ENCODE measurements around the gene NBEA.

Gene NBEA

DNA sequence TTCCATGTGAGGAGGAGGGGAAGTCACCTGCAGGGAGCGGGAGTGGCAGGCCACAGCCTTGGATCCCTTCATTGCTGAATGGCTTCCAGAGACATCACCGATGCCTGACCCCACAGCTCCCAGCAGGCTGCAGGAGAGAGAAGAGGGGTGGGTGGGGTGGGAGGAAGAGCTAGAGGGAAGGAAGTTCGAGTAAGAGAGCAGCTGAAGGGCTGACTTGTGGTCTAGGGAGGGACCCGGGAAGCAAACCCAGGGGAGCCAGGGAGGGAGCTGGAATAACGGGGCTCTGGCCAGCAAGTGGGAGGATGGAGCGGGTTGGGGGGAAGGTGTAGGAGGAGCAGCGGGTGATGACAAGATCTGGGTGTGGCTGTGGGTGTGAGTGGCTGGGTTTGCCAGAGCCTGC lies 764.2 kb downstream of the NBEA start:
- no peak for DNase-seq (ENCODE audit: low read depth in 2 of 2)

DNA sequence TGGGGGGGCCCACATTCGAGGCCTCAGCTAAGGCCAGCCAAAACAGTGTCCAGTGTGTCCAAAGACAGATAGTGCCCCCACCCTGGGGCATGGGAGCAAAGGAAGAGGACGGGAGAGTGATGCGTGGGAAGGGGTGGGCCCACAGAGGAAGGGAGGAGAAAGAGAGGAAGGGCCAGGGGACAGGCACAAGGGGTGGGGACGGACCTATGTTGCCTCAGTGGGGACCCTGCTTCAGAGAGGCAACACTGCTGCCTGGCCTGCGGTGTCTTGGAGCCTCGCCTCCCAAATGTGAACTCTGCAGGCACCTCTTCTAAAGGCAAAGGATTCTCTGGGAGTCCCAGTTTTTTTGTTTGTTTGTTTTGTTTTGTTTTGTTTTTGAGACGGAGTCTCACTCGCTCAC lies 764.7 kb downstream of the NBEA start:
- no peak for DNase-seq (ENCODE audit: low read depth in 2 of 2)

- no peak for DNase-seq (ENCODE audit: low read depth in 2 of 2)
Measured at GRCh38 chr13:35711909-35712308, 769.8 kb downstream of the NBEA start.

- no peak for DNase-seq (ENCODE audit: low read depth in 2 of 2)
Measured at GRCh38 chr13:35712907-35713761, 771.1 kb downstream of the NBEA start.

- no peak for DNase-seq (ENCODE audit: low read depth in 2 of 2)
Measured at GRCh38 chr13:35714121-35714520, 772.1 kb downstream of the NBEA start.

DNA sequence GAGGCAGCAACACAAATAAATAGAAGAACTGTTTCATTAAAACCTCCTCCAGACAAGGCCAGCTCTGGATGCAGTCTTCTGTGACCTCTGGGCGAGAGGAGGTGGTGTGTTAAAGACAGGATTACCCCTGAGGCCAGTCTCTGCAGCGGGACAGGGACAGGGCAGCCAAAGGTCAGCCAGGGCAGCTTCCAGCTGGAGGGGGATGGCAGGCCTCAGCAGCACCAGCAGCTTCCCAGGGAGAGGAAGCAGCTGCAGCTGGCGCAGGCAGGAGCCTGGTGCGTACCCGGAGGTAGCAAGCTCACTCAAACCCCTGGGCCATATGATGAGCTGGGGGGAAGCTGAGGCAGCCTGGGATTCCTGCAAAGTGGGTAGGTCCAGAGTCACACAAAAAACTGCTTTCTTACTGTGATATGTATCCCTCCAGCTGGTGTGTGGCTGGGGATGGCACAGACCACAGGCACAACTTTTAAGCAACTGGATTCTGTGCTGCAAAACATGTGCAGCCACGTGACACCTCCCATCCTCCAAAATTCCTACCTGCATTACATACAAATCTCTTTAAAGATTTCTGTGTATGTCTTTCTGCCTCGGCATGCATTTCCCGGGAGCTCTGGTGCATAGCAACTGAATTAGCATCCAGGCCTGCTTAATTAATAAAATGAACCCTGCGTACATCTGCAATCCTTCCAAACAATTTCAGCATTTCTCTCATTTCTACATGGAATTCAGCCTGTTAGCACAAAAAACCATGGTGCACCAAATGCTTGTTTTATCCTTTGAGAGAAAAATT lies 772.7 kb downstream of the NBEA start:
- DNase-seq (ENCODE audit: low read depth in 2 of 2) = no peak

GRCh38 chr13:35716186-35716585 lies 774.1 kb downstream of the NBEA start:
- no peak for DNase-seq (ENCODE audit: low read depth in 2 of 2)

DNA sequence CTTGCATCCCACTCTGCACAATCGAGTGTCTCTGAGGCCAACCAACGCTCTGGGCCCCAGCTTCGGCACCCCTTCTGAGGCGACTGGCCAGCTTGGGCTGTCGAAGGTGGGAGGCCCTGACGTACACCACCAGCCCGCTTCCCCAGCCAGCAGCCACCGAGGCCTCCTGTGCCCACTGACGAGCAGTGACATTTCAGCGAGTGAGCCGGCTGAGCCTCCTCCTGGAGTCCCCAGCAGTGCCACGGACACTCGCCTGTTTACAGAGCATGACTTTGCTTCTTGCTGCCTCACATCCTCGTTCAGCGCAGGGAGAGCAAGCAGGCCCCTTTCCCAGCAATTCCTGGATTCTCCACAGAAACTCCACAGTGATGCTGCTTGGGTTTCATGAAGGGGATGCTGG lies 774.7 kb downstream of the NBEA start:
- no peak for DNase-seq (ENCODE audit: low read depth in 2 of 2)

GRCh38 chr13:35718084-35718483 lies 776.0 kb downstream of the NBEA start:
- no peak for DNase-seq (ENCODE audit: low read depth in 2 of 2)

GRCh38 chr13:35720290-35720689 lies 778.2 kb downstream of the NBEA start:
- DNase-seq (ENCODE audit: low read depth in 2 of 2) = no peak

DNA sequence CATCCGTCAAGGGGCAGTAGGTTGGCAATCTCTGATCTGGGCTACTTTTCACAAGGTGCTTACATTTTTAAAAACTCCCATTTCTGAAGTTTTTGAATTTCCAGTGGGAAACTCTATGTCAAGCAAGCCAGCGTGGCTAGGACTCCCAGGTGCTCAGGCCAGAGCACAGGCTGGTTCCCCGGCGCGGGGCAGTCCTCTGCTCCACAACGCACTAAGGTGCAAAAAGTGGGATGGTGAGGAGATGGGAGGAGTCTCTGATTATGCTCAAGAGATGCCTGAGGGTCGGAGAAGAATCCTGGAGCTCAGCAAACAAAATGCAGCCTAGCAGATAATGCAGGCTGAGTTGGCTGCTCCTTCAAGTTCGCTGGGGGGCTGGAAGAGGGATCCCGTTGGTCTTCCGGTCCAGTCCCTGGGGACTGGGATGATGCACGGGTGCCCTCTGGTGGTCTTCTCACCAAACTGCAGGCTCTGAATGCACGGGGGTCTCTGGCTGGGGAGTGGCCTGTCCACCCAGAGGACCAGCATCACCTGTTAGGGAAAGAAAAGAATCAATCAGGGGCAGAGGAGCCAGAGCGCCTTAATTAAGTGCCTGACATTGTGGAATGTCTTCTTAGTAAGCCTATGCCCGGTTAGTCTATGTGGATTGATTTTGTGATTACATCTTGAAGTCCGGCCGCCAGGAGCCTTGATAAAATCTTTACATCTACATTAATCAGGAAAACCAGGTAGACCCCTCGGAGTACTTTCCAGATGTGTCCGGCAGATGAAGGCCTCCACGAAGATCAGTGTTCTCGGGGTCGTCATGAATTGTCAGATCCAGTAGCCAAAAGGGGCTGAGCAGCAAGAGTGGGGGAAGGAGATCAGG lies 778.9 kb downstream of the NBEA start:
- no peak for DNase-seq (ENCODE audit: low read depth in 2 of 2)

Data from activated CD8-positive, alpha-beta memory T cell treated with anti-CD3 and anti-CD28 coated beads for 4 hours (primary cell).